SJSA1 (cell line): Measurements from ENCODE around the gene SH3GL1. TPM values are rescaled to one million over a fixed set of nuclear protein-coding genes. Genes with fewer than 3 reads are reported as not detected.
A peak's percentile ranks its signal among the peaks of the same experiment; 100 is the strongest.

Experiments
- DNase-seq, 2 experiments: peaks; one replicate each; pipeline ENCODE4 v3.0.0-alpha.2; 2015 to 2020; ENCODE audit warnings: low spot score in 2 of 2, low read depth in 1 of 2
- H3K27ac ChIP-seq: fragments of 250-450 bp; sonication (Bioruptor Pico); 2 replicates; pipeline ENCODE4 v1.5.1; 2020; ENCODE audit warnings: mild to moderate bottlenecking, moderate library complexity
- H3K27me3 ChIP-seq: fragments of 250-450 bp; sonication (Bioruptor Pico); replicated peaks from 2 replicates; pipeline ENCODE4 v1.5.1; 2020; ENCODE audit warnings: mild to moderate bottlenecking, moderate library complexity
- H3K36me3 ChIP-seq: fragments of 250-450 bp; sonication (Bioruptor Pico); 2 replicates; pipeline ENCODE4 v1.5.1; 2020; ENCODE audit warnings: mild to moderate bottlenecking
- H3K4me1 ChIP-seq: fragments of 250-450 bp; sonication (Bioruptor Pico); replicated peaks from 2 replicates; pipeline ENCODE4 v1.6.1; 2021; ENCODE audit warnings: mild to moderate bottlenecking
- H3K4me3 ChIP-seq: fragments of 250-450 bp; sonication (Bioruptor Pico); 2 replicates; pipeline ENCODE4 v1.5.1; 2020; ENCODE audit warnings: mild to moderate bottlenecking
- H3K9me3 ChIP-seq: fragments of 250-450 bp; sonication (Bioruptor Pico); replicated peaks from 2 replicates; pipeline ENCODE4 v1.5.1; 2020; ENCODE audit warnings: mild to moderate bottlenecking
- total RNA-seq: library from RNA; depleted of rRNA; stranded (reverse); fragments of >200 nt; shearing (Covaris generic); gene quantifications from 2 replicates; pipeline ENCODE4 v1.2.3, GENCODE V29; 2014

Gene SH3GL1
- total RNA-seq, 1 experiment from 2014 or later: 79.7 TPM

- H3K9me3 ChIP-seq: no peaks in the 10 kb centered on the region; the same call in 1 of the 2 replicates
- H3K27ac ChIP-seq: no peak overlapping the region
- peaks cover 22% of the 10 kb centered on the region for H3K36me3 ChIP-seq
- H3K4me3 ChIP-seq: no peak overlapping the region
- no peak for DNase-seq
- peaks cover 21% of the 10 kb centered on the region for H3K4me1 ChIP-seq
- H3K27me3 ChIP-seq: no peaks in the 10 kb centered on the region
Measured at GRCh38 chr19:4380254-4380727, 20.1 kb downstream of the SH3GL1 start.

GRCh38 chr19:4379383-4380253 is 20.7 kb downstream of the SH3GL1 start:
- Histone ChIP-seq H3K27ac (no peak overlapping the region), H3K4me3 (no peak overlapping the region), H3K9me3 (no peaks in the 10 kb centered on the region; the same call in 1 of the 2 replicates), H3K4me1 (peaks cover 28% of the 10 kb centered on the region), H3K36me3 (peaks cover 18% of the 10 kb centered on the region), H3K27me3 (no peaks in the 10 kb centered on the region)
- DNase-seq: peak in 1 of 2 experiments; percentile 41

GRCh38 chr19:4378886-4379285 is 21.5 kb downstream of the SH3GL1 start:
- no peak for DNase-seq
- Histone ChIP-seq H3K4me1 (peaks cover 35% of the 10 kb centered on the region), H3K36me3 (peaks cover 17% of the 10 kb centered on the region), H3K9me3 (no peaks in the 10 kb centered on the region; the same call in 1 of the 2 replicates), H3K27me3 (no peaks in the 10 kb centered on the region), H3K27ac (no peak overlapping the region), H3K4me3 (no peak overlapping the region)

- H3K4me3 ChIP-seq: no peak overlapping the region
- no peak overlapping the region for H3K27ac ChIP-seq
- no peaks in the 10 kb centered on the region for H3K27me3 ChIP-seq
- DNase-seq: peak in 1 of 2 experiments; percentile 46
- H3K36me3 ChIP-seq: peaks cover 26% of the 10 kb centered on the region
- peaks cover 41% of the 10 kb centered on the region for H3K4me1 ChIP-seq
- no peaks in the 10 kb centered on the region; the same call in 1 of the 2 replicates for H3K9me3 ChIP-seq
Measured at GRCh38 chr19:4376991-4377781, 23.2 kb downstream of the SH3GL1 start.

GRCh38 chr19:4376671-4376990 is 23.7 kb downstream of the SH3GL1 start:
- no peak for DNase-seq
- Histone ChIP-seq H3K9me3 (no peaks in the 10 kb centered on the region; the same call in 1 of the 2 replicates), H3K27ac (no peak overlapping the region), H3K36me3 (peaks cover 29% of the 10 kb centered on the region), H3K4me3 (no peak overlapping the region), H3K4me1 (peaks cover 41% of the 10 kb centered on the region), H3K27me3 (no peaks in the 10 kb centered on the region)

GRCh38 chr19:4376028-4376670 is 24.2 kb downstream of the SH3GL1 start:
- Histone ChIP-seq H3K36me3 (peaks cover 34% of the 10 kb centered on the region), H3K4me3 (no peak overlapping the region), H3K4me1 (peaks cover 41% of the 10 kb centered on the region), H3K27me3 (no peaks in the 10 kb centered on the region), H3K27ac (no peak overlapping the region), H3K9me3 (no peaks in the 10 kb centered on the region; the same call in 1 of the 2 replicates)
- DNase-seq: no peak

GRCh38 chr19:4375164-4376027 is 25.0 kb downstream of the SH3GL1 start:
- Histone ChIP-seq H3K4me3 (no peak overlapping the region), H3K27ac (peak overlapping the region; percentile 85), H3K27me3 (no peaks in the 10 kb centered on the region), H3K36me3 (peaks cover 37% of the 10 kb centered on the region), H3K4me1 (peaks cover 41% of the 10 kb centered on the region), H3K9me3 (no peaks in the 10 kb centered on the region; the same call in 1 of the 2 replicates)
- DNase-seq: peak; percentile 37 to 62

- Histone ChIP-seq H3K9me3 (no peaks in the 10 kb centered on the region; the same call in 1 of the 2 replicates), H3K36me3 (peaks cover 39% of the 10 kb centered on the region), H3K27ac (peak overlapping the region; percentile 85), H3K27me3 (no peaks in the 10 kb centered on the region), H3K4me3 (no peak overlapping the region), H3K4me1 (peaks cover 41% of the 10 kb centered on the region)
- peak; percentile 83 to 92 for DNase-seq
Measured at GRCh38 chr19:4374498-4375163, 25.7 kb downstream of the SH3GL1 start.

- no peaks in the 10 kb centered on the region for H3K27me3 ChIP-seq
- no peak overlapping the region for H3K4me3 ChIP-seq
- DNase-seq: peak in 1 of 2 experiments; percentile 50
- H3K27ac ChIP-seq: peak overlapping the region; percentile 85
- no peaks in the 10 kb centered on the region; the same call in 1 of the 2 replicates for H3K9me3 ChIP-seq
- peaks cover 45% of the 10 kb centered on the region for H3K4me1 ChIP-seq
- peaks cover 39% of the 10 kb centered on the region for H3K36me3 ChIP-seq
Measured at GRCh38 chr19:4373601-4374497, 26.5 kb downstream of the SH3GL1 start.

GRCh38 chr19:4373013-4373367 is 27.4 kb downstream of the SH3GL1 start:
- Histone ChIP-seq H3K9me3 (no peaks in the 10 kb centered on the region; the same call in 1 of the 2 replicates), H3K4me1 (peaks cover 45% of the 10 kb centered on the region), H3K27ac (no peak overlapping the region), H3K36me3 (peaks cover 46% of the 10 kb centered on the region), H3K4me3 (no peak overlapping the region), H3K27me3 (no peaks in the 10 kb centered on the region)
- no peak for DNase-seq

GRCh38 chr19:4372165-4373012 is 28.0 kb downstream of the SH3GL1 start:
- Histone ChIP-seq H3K36me3 (peaks cover 46% of the 10 kb centered on the region), H3K4me1 (peaks cover 42% of the 10 kb centered on the region), H3K27ac (no peak overlapping the region), H3K27me3 (no peaks in the 10 kb centered on the region), H3K4me3 (no peak overlapping the region), H3K9me3 (no peaks in the 10 kb centered on the region; the same call in 1 of the 2 replicates)
- DNase-seq: peak in 1 of 2 experiments; percentile 41
